ENCODE measurements around the gene EPB41L4A. TPM values are rescaled to one million over a fixed set of nuclear protein-coding genes. Genes with fewer than 3 reads are reported as not detected.

EPB41L4A gene
- total RNA-seq, 1 donor from 2014 or later: 27.5 TPM

DNA sequence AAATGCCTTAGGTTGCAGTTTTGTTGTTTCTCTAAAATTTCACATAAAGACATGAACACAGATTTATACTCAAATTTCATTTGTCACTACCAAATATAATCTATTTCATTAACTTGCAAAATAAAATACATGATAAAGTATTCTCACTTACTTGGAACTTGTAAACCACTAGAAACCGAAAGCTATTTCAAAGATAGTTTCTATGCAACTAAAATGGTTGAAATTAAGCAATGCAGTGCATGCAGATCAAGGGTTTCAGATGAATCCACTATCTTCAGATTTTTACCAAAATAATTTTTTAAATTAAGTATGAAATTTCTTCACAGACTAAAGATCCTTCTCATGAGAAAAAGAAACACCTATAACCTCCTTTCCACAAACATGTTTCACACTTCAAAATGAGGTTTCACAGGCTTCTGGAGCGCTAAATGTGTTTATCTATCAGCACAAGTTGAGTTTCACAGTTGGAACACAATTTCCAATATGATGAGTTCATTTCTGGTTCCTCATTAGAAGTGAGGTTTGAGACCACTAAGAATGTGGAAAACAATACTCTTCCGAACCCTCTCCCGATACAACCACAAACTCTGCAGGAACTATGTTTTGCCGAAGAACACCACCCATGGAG lies 63.9 kb downstream of the EPB41L4A start:
- intact Hi-C loops (cut with DNase I): no loop called here
- Histone ChIP-seq H3K9me3 (no peaks in the 10 kb centered on the region), H3K4me1 (no peaks in the 10 kb centered on the region), H3K27ac (no peak overlapping the region), H3K27me3 (no peaks in the 10 kb centered on the region), H3K36me3 (no peaks in the 10 kb centered on the region), H3K4me3 (no peak overlapping the region)
- TF ChIP-seq POLR2A (IDR thresholded peaks at IDR 0.05): no peak
- TF ChIP-seq CTCF (IDR thresholded peaks at IDR 0.05): no peak
- TF ChIP-seq POLR2AphosphoS5 (IDR thresholded peaks at IDR 0.05; ENCODE audit: insufficient read depth in 1 of 2, low read depth in 1 of 2): no peak
- no peak for DNase-seq (ENCODE audit: extremely low spot score in 2 of 2)

GRCh38 chr5:112353678-112354077 lies 65.4 kb downstream of the EPB41L4A start:
- no peak for DNase-seq (ENCODE audit: extremely low spot score in 2 of 2)
- no peak for TF ChIP-seq CTCF (IDR thresholded peaks at IDR 0.05)
- TF ChIP-seq POLR2AphosphoS5 (IDR thresholded peaks at IDR 0.05; ENCODE audit: insufficient read depth in 1 of 2, low read depth in 1 of 2): no peak
- no peak for TF ChIP-seq POLR2A (IDR thresholded peaks at IDR 0.05)
- no peaks in the 10 kb centered on the region for H3K27me3 ChIP-seq
- no peak overlapping the region for H3K4me3 ChIP-seq
- no peaks in the 10 kb centered on the region for H3K9me3 ChIP-seq
- H3K4me1 ChIP-seq: no peaks in the 10 kb centered on the region
- intact Hi-C loops (cut with DNase I): no loop called here
- H3K36me3 ChIP-seq: no peaks in the 10 kb centered on the region
- no peak overlapping the region for H3K27ac ChIP-seq

DNA sequence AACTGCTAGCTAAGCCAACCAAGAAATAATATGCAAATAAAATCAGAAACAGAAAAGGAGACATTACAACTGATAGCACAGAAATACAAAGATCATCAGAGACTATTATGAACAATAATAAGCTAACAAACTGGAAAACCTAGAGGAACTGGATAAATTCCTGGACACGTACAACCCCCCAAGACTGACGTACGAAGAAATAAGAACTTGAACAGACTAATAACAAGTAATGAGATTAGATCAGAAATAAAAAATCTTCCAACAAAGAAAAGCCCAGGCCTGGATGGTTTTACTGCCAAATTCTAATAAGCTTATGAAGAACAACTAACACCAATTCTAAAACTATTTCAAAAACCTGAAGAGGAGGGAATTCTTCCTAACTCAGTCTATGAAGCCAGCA lies 67.9 kb downstream of the EPB41L4A start:
- H3K27ac ChIP-seq: no peak overlapping the region
- H3K27me3 ChIP-seq: no peaks in the 10 kb centered on the region
- no peak for TF ChIP-seq POLR2AphosphoS5 (IDR thresholded peaks at IDR 0.05; ENCODE audit: insufficient read depth in 1 of 2, low read depth in 1 of 2)
- no peak for TF ChIP-seq POLR2A (IDR thresholded peaks at IDR 0.05)
- TF ChIP-seq CTCF (IDR thresholded peaks at IDR 0.05): no peak
- no peaks in the 10 kb centered on the region for H3K36me3 ChIP-seq
- no peak for DNase-seq (ENCODE audit: extremely low spot score in 2 of 2)
- H3K4me1 ChIP-seq: no peaks in the 10 kb centered on the region
- no peak overlapping the region for H3K4me3 ChIP-seq
- intact Hi-C loops (cut with DNase I): no loop called here
- no peaks in the 10 kb centered on the region for H3K9me3 ChIP-seq

GRCh38 chr5:112350626-112351025 lies 68.5 kb downstream of the EPB41L4A start:
- no peak for DNase-seq (ENCODE audit: extremely low spot score in 2 of 2)
- H3K4me1 ChIP-seq: no peaks in the 10 kb centered on the region
- H3K9me3 ChIP-seq: no peaks in the 10 kb centered on the region
- H3K36me3 ChIP-seq: no peaks in the 10 kb centered on the region
- intact Hi-C loops (cut with DNase I): no loop called here
- H3K27ac ChIP-seq: no peak overlapping the region
- H3K4me3 ChIP-seq: no peak overlapping the region
- TF ChIP-seq POLR2AphosphoS5 (IDR thresholded peaks at IDR 0.05; ENCODE audit: insufficient read depth in 1 of 2, low read depth in 1 of 2): no peak
- no peak for TF ChIP-seq POLR2A (IDR thresholded peaks at IDR 0.05)
- TF ChIP-seq CTCF (IDR thresholded peaks at IDR 0.05): no peak
- H3K27me3 ChIP-seq: no peaks in the 10 kb centered on the region

DNA sequence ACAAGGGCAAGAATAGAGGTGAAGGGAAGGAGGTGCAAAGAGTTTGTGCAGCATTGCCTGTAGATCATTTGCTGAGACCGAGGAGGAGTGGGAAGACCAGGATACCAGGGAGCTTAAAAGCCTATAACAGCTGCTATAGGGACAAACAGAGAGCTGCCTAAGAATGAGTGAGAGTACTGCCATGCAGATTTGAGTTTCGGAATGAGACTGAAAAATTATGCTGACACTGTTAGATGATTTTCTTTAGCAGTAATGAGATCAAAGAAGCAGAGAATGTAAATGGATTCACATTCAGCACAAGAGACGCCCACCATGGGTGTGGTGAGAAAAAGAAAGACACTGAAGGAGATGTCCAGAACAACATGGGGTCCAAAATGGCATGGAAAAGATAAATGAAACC lies 69.7 kb downstream of the EPB41L4A start:
- Histone ChIP-seq H3K36me3 (no peaks in the 10 kb centered on the region), H3K4me1 (no peaks in the 10 kb centered on the region), H3K27ac (no peak overlapping the region), H3K4me3 (no peak overlapping the region), H3K9me3 (no peaks in the 10 kb centered on the region), H3K27me3 (no peaks in the 10 kb centered on the region)
- no peak for DNase-seq (ENCODE audit: extremely low spot score in 2 of 2)
- intact Hi-C loops (cut with DNase I): no loop called here
- TF ChIP-seq POLR2A (IDR thresholded peaks at IDR 0.05) (no peak), CTCF (IDR thresholded peaks at IDR 0.05) (no peak), POLR2AphosphoS5 (IDR thresholded peaks at IDR 0.05; ENCODE audit: insufficient read depth in 1 of 2, low read depth in 1 of 2) (no peak)
